Right atrium auricular region (tissue), 2 donors: ENCODE measurements around the gene SPRED2. TPM values are rescaled to one million over a fixed set of nuclear protein-coding genes. Genes with fewer than 3 reads are reported as not detected.

Experiments used
- DNase-seq: peaks from one replicate; pipeline ENCODE4 v3.0.0-alpha.2; 2019; ENCODE audit warnings: low spot score
- H3K27ac ChIP-seq, 2 donors: fragments of 200-600 bp; sonication (generic); 1 replicate in 1 of 2; 2 replicates in 1 of 2; pipeline ENCODE4 v1.5.1; 2016 to 2019
- H3K27me3 ChIP-seq, 2 donors: fragments of 200-600 bp; sonication (generic); one replicate each; pipeline versions ENCODE4 v1.5.1 to v1.6.0; 2017 to 2019
- H3K36me3 ChIP-seq: fragments of 200-600 bp; sonication (generic); one replicate; pipeline ENCODE4 v1.5.1; 2016
- H3K4me1 ChIP-seq, 2 donors: fragments of 200-600 bp; sonication (generic); one replicate each; pipeline versions ENCODE4 v1.5.1 to v1.6.0; 2017 to 2019
- H3K4me3 ChIP-seq, 2 donors: fragments of 200-600 bp; sonication (generic); 1 replicate in 1 of 2; 2 replicates in 1 of 2; pipeline ENCODE4 v1.5.1; 2017 to 2019; ENCODE audit warnings: mild to moderate bottlenecking in 1 of 2, moderate library complexity in 1 of 2
- H3K9me3 ChIP-seq, 2 donors: fragments of 200-600 bp; sonication (generic); one replicate each; pipeline ENCODE4 v1.5.1; 2019
- total RNA-seq, 2 donors: library from RNA; depleted of rRNA; stranded (reverse); fragments of >200 nt; gene quantifications; one replicate each; pipeline ENCODE4 v1.1.0, GENCODE V29; 2016
- TF ChIP-seq, protein P1 (sequence below), 2 donors: fragments of 200-600 bp; sonication (generic); IDR thresholded peaks; one replicate each; pipeline ENCODE4 v1.5.1; 2019; ENCODE audit warnings: antibody characterized with exemption in 2 of 2

The SPRED2 gene
- total RNA-seq, 2 donors from 2014 or later: 14.7 to 17.3 TPM

DNA sequence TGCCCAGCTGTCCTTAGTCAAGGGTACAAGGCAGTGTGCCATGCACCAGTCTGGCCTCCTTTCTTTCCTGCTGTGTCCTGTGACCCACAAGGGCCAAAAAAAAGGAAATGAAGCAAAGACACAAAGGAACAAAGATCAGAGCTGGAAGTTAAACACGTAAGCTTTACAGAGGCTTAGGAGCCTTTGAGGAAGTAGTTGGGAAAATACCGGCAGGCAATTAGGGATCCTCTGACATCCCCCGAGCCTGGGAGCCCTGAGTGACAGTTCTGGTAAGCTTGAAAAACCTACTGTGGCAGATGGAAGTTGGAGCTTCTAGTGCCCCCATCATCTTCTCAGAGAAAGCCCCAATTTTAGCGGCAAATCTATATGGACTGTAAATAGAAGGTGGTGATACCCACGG, 78.5 kb downstream of the SPRED2 start:
- no peak overlapping the region for H3K27ac ChIP-seq
- no peaks in the 10 kb centered on the region for H3K27me3 ChIP-seq
- no peaks in the 10 kb centered on the region for H3K36me3 ChIP-seq
- TF ChIP-seq, protein P1, sequence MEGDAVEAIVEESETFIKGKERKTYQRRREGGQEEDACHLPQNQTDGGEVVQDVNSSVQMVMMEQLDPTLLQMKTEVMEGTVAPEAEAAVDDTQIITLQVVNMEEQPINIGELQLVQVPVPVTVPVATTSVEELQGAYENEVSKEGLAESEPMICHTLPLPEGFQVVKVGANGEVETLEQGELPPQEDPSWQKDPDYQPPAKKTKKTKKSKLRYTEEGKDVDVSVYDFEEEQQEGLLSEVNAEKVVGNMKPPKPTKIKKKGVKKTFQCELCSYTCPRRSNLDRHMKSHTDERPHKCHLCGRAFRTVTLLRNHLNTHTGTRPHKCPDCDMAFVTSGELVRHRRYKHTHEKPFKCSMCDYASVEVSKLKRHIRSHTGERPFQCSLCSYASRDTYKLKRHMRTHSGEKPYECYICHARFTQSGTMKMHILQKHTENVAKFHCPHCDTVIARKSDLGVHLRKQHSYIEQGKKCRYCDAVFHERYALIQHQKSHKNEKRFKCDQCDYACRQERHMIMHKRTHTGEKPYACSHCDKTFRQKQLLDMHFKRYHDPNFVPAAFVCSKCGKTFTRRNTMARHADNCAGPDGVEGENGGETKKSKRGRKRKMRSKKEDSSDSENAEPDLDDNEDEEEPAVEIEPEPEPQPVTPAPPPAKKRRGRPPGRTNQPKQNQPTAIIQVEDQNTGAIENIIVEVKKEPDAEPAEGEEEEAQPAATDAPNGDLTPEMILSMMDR (IDR thresholded peaks at IDR 0.05): no peak
- no peaks in the 10 kb centered on the region for H3K9me3 ChIP-seq
- DNase-seq: no peak
- H3K4me3 ChIP-seq: no peak overlapping the region
- H3K4me1 ChIP-seq: peaks cover 0 to 59% of the 10 kb centered on the region in 2 donors

DNA sequence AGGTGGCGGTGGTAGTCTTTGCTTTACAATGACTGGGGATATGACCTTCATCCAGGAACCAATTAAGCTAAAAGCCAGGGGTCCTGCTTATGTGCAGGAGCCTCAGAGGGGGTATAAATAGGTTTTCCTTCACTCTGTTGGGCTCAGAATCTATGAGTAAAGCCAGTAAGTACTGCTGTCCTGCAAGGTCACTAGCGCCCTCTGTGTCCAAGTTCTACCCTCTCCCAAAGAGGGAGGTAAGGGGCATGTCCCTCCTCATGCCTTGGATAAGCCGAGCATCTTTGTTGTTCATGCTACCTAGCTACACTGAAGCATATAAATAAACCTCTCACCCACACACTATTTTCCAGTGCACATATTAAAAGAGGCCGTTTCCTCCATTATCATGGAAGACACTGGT, 79.4 kb downstream of the SPRED2 start:
- TF ChIP-seq, protein P1 (IDR thresholded peaks at IDR 0.05): no peak
- no peak overlapping the region for H3K27ac ChIP-seq

DNA sequence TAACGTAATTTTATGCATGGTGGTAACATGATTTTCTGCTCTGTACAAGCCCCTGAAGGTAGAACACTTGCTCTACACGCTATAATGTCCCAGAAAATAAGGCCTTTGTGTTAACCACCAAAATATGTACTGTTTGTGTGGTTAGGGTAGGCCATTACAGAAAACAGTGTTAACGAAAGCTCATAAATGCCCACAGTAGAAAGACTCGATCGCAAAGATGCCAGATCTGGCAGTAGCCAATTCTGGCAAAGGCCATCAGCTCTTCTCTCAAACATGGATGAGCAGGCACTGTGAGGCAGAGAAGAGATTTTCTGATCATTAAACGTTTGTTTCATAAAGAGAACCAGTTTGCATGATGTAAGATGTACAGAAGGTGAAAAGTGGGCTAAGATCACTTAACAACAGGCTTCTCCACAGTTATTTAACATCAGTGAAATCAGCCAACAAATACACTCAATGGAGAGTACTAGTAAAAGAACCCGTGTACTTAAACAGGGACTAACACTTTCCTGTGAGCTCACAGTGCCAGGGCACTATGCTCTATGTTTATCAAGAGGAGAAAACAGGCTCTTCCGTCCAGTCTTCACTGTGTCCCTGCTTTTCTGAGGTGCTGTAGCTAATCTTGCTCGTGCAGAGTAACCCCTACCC, 80.3 kb downstream of the SPRED2 start:
- TF ChIP-seq, protein P1 (IDR thresholded peaks at IDR 0.05): no peak
- no peak for DNase-seq
- H3K36me3 ChIP-seq: no peaks in the 10 kb centered on the region
- no peak overlapping the region for H3K4me3 ChIP-seq
- H3K9me3 ChIP-seq: no peaks in the 10 kb centered on the region
- no peak overlapping the region for H3K27ac ChIP-seq
- peaks cover 0 to 45% of the 10 kb centered on the region in 2 donors for H3K4me1 ChIP-seq
- H3K27me3 ChIP-seq: no peaks in the 10 kb centered on the region

More for the DNA sequence above, 79.4 kb downstream of the SPRED2 start:
- H3K27me3 ChIP-seq: no peaks in the 10 kb centered on the region
- H3K4me3 ChIP-seq: no peak overlapping the region
- peaks cover 0 to 50% of the 10 kb centered on the region in 2 donors for H3K4me1 ChIP-seq
- no peak for DNase-seq
- no peaks in the 10 kb centered on the region for H3K9me3 ChIP-seq
- no peaks in the 10 kb centered on the region for H3K36me3 ChIP-seq

DNA sequence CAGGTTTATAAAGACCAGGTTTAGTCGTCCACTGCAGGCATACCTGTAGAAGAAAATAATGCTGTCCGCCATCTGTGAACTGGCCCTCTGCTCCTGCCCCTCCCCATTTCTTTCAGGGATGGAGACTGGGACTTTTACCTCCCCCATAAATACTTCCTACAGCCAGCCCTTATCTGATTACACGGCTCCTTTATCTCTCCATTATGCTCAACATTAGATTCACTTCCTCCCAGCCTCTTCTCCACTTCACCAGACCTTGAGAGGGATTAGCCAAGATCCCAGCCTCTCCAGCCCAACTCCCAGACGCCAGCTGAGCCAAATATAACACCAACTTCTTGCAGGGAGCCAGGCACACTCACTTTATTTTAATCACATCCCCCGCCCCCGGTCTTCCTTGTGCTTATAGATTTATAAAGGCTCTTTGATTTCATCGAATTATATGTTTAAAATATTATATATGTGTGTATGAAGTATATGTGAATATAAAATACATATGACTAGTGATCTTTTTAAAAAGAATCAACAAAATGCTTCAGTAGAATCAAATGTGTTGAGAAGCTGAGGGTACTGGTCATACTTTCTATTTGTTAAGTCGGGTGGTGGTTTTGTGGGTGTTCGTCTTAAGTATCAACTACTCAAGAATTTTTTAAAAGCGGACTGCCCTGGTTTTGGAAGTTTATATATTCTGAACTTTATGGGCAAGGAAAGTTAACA, 81.0 kb downstream of the SPRED2 start:
- Histone ChIP-seq H3K9me3 (no peaks in the 10 kb centered on the region), H3K27me3 (no peaks in the 10 kb centered on the region), H3K4me3 (no peak overlapping the region), H3K27ac (peak overlapping the region in 1 of 2 donors; percentile 29), H3K4me1 (peaks cover 0 to 45% of the 10 kb centered on the region in 2 donors), H3K36me3 (no peaks in the 10 kb centered on the region)
- TF ChIP-seq, protein P1 (IDR thresholded peaks at IDR 0.05): no peak
- DNase-seq: no peak

DNA sequence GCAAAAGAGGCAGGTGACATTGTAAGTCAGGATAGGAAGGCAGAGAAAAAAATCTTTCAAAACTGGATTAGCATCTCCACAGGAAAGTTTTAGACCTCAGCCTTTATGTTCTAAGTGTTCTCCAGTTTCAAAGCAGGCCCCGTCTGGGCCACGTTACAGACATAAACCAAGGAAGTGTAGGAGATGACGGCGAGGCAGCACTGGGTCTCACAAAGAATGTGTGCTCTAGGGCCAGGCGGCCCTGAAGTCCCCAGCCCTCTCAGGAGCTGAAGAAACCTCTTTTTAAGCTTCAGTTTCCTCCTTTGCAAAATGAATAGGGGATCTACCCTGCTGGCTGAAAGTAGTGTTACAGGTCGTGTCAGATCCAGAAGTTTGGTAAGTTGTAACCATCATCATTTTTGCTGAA, 81.7 kb downstream of the SPRED2 start:
- TF ChIP-seq, protein P1 (IDR thresholded peaks at IDR 0.05): no peak
- no peak for DNase-seq
- no peaks in the 10 kb centered on the region for H3K9me3 ChIP-seq
- H3K27ac ChIP-seq: peak overlapping the region; percentile 22 to 29
- H3K36me3 ChIP-seq: no peaks in the 10 kb centered on the region
- H3K27me3 ChIP-seq: no peaks in the 10 kb centered on the region
- peaks cover 0 to 48% of the 10 kb centered on the region in 2 donors for H3K4me1 ChIP-seq
- no peak overlapping the region for H3K4me3 ChIP-seq
